Anterior cingulate cortex (tissue), 58 donors: ENCODE data around the gene TRAF2.
A peak's percentile ranks its signal among the peaks of the same experiment; 100 is the strongest.

Experiments used
- DNase-seq, 58 donors: peaks; one replicate each; lab custom pipeline; 2025; lab: John Stamatoyannopoulos, UW

The TRAF2 gene

GRCh38 chr9:136945333-136946227 lies 59.3 kb downstream of the TRAF2 start:
- DNase-seq = no peak

DNA sequence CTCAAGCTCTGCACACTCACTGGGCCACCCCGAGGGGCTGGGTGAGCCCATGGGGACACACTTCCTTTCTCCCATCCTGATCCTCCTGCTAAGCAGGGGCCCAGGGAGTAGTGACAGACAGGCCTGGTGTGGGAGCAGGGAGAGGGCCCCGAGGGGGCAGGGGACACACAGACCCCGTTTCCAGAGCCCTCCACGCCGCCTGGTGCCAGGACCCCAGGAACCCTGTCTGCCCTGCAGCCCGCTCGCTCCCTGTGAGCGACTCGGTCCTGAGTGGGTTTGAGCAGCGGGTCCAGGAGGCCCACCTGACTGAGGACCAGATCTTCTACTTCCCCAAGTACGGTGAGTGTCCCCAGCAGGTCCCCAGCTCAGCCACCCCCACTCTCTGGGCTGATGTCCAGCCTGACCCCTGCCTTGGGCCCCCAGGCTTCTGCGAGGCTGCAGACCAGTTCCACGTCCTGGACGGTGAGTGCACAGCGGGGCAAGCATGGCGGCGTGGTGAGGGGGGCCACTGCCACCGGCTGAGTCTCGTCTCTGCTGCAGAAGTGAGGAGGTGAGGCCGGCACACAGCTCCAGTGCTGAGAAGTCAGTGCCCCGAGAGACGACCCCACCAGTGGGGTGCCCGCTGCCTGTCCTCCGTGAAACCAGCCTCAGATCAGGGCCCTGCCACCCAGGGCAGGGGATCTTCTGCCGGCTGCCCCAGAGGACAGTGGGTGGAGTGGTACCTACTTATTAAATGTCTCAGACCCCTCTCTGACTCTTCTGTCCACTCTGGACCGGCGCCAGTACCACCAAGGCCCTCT lies 60.1 kb downstream of the TRAF2 start:
- no peak for DNase-seq

GRCh38 chr9:136947028-136947891 lies 60.9 kb downstream of the TRAF2 start:
- peak in 20 of 58 donors; percentile 21 to 63 (median 40) for DNase-seq

DNA sequence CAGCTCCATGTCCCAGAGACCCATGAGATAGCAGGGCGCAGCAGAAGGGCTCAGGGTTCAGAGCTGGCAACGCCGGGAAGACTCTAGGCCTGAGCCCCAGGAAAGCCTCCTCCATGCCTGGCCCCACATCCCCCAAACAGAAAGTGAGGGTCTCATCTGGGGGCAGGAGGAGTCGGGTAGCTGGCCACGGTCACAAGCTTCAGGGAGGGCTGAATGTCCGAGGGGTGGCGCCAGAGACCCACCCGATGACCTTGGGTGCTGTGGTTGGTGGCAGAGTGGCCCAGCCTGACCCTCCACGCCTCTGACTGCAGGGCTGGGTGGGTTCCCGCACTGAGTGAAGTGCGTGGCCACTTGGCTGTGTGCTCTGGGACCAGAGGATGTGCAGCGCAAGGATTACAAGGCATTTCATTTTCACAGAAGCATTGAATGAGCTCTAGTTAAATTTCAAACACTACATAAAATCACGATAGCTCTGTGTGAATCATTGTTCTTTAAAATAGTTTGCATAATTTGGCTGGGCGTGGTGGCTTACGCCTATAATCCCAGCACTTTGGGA lies 61.7 kb downstream of the TRAF2 start:
- DNase-seq = peak in 44 of 58 donors; percentile 16 to 78 (median 57)

- DNase-seq = no peak
Measured at GRCh38 chr9:136949239-136949816, 63.0 kb downstream of the TRAF2 start.

DNA sequence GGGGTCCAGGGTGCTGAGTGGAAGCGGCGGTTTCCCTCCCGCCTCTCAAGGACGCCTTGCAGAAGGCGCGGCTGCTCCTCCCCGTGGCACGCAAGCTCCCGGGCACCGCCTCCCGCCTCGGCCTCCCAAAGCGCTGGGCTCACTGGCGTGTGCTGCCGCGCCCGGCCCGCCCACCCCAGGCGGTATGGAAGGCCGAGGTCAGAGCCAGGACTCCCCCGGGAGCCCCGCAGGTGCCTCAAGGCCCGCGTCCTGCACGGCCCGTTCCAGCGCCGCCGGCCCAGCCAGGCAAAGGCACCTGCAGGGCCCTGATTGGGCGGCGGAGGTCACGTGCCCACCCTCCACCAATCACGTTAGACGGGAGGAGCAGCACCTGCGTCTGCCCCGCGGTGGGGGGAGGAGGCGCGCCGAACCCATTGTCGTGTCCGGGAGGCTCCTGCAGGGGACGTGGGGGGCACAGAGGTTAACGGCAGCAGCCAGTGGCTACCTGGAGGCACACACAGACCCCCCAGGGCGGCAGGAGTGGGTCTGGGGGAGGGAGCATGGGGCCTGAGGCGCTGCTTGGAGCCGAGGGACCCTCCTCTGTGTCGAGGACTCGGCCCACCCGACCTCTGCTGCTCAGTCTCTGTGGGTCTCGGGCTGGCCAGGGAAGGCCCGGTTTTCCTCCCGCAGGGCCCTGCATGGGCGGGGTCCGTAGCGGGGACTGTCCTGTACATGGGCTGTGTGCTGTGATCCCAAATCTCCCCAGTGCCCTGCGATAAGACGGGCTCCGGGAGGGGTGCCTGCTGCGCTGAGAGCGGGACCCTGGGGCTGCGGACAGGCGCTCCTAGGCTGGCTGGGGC lies 63.7 kb downstream of the TRAF2 start:
- peak; percentile 67 to 98 (median 94) for DNase-seq

DNA sequence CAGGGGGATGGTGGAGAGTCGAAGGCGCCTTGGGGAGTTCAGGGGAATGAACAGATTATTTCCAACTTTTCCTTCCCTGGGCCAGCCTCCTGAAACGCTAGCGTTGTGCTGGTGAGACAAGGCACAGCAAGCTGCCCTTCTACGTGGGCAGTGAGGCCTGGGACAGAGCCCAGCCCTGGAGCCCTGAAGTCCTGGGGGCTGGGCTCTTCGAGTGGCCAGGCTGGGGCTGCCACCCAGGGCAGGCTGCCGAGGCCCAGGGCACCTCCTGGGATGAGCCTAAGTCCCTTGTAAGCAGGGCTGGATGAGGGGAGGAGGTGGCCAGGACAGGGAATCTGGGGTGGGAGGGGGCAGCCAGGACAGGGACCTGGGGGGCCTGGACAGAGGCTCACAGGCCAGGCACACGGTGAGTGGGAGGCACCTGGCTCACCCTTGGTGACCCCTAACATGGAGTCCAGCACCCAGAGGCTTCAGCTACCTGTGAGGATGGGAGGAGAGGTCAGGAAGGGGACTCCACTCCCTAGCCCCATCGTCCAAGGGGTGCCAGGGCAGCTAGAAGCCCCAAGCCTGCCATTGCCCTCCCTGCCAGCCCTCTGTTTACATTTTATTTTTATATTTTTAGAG lies 64.5 kb downstream of the TRAF2 start:
- peak in 4 of 58 donors; percentile 38 to 53 (median 42) for DNase-seq

- DNase-seq = no peak
Measured at GRCh38 chr9:136951541-136952320, 65.4 kb downstream of the TRAF2 start, which contains the start of gene LCN12. Gene LCN12 (plus strand): TSS chr9:136952273. CDS start chr9:136952328, 55 bp downstream.

DNA sequence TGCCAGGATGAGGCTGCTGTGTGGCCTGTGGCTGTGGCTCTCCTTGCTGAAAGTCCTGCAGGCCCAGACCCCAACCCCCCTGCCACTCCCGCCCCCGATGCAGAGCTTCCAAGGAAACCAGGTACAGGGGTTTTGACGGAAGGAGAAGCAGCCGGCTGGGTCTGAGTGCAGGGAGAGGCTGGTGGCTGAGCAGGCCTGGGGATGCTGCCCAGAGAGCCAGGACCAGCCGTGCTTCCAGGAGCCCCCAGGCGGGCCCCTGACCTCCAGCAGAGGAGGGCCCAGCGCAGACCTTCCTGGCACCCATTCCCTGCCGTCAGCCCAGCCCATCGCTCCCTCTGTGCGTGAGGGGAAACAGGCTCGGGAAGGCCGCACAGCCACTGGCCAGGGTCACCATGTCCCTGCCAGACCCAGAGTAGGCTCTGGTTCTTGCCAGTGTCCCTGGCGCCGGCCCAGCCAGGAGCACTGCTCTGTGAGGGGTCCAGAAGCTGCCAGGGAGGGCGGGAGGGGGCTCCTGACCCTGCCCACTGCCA lies 66.1 kb downstream of the TRAF2 start:
- DNase-seq = peak in 37 of 58 donors; percentile 17 to 78 (median 58)

- DNase-seq = no peak
Measured at GRCh38 chr9:136952876-136953770, 66.8 kb downstream of the TRAF2 start.

DNA sequence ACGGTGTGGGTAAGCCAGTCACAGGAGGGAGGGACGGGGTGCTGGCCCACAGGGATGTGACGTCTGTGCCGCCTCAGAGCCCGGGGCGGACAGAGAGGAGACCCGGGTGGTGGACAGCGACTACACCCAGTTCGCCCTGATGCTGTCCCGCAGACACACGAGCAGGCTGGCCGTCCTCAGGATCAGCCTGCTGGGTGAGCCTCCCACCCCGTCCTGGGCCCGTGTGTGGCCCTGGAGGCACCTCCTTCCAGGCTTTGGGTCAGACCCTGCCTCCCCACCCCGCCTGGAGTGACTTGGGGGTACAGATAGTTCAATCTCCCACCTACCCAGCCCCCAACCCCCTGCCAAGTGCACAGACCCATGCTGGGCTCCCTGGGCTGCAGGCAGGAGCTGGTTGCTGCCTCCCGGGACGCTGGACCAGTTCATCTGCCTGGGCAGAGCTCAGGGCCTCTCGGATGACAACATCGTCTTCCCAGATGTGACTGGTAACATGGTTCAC lies 67.5 kb downstream of the TRAF2 start:
- no peak for DNase-seq

DNA sequence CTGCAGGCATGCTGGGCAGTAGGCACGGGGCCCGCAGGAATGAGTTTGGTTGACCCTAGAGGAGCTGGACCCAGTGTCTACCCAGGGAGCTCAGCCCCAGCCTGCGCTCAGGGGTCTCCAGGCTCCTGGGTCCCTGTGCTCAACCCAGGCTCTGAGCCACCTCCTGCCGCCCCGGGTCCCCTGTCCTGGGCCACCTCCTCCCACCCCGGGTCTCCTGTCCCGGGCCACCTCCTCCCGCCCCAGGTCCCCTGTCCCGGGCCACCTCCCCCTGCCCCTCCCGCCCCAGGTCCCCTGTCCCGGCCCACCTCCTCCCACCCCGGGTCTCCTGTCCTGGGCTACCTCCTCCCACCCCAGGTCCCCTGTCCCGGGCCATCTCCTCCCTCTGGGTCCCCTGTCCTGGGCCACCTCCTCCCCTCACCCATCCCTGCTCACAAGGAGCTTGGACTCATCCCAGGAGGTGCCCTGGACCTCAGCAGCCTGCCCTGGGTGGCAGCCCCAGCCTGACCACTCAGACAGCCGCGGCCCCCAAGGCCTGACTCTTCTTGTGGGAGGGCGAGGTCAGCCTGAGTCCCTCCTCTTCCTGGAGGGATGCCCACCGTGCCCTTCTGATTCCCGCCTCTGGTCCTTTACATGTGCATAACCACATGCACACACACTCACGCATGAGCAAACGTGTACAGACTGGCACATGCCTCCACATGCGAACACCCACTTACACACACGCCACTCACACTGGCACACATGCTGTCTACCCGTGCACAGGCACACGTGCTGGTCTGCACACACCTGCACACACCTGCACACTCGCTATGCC lies 68.2 kb downstream of the TRAF2 start:
- DNase-seq = no peak

- DNase-seq = no peak
Measured at GRCh38 chr9:136955202-136955942, 69.1 kb downstream of the TRAF2 start.

DNA sequence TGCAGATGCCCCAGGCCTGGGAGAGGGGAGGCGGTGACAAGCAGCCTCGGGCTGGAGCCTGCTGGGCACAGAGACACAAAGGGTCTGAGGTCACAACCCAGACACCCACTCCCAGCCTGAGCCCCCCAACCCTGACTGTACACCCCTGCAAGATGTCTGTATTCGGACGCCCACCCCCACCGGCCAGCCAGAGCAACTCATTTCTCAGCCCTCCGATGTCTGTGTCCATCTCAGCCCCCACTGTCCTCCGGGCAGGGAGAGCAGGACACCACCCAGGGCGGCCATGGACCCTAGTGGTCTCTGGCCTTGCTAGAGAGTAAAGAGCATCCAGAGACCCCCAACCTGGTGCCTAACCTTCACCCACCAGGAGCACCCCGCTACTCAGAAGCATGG lies 69.6 kb downstream of the TRAF2 start:
- no peak for DNase-seq
